Hepatocyte (in vitro differentiated cells): ENCODE results near the gene PPP2R5B. TPM values are rescaled to one million over a fixed set of nuclear protein-coding genes. Genes with fewer than 3 reads are reported as not detected.

Experiments used
- DNase-seq: peaks from one replicate; pipeline ENCODE4 v3.0.0-alpha.2; 2016; ENCODE audit warnings: low spot score
- H2AFZ ChIP-seq: fragments of 200-600 bp; sonication (generic); 2 replicates; pipeline ENCODE4 v1.6.0; 2016; ENCODE audit warnings: antibody characterized with exemption, mild to moderate bottlenecking
- H3K27ac ChIP-seq: fragments of 200-600 bp; sonication (generic); 2 replicates; pipeline ENCODE4 v1.5.1; 2016; ENCODE audit warnings: mild to moderate bottlenecking
- H3K27me3 ChIP-seq: fragments of 200-600 bp; sonication (generic); 2 replicates; pipeline ENCODE4 v1.6.1; 2016
- H3K36me3 ChIP-seq: fragments of 200-600 bp; sonication (generic); replicated peaks from 2 replicates; pipeline ENCODE4 v1.5.1; 2016; ENCODE audit warnings: low read depth; ENCODE audit not compliant: insufficient read depth
- H3K4me1 ChIP-seq: fragments of 200-600 bp; sonication (generic); 2 replicates; pipeline ENCODE4 v1.5.1; 2016; ENCODE audit warnings: mild to moderate bottlenecking, moderate library complexity; ENCODE audit not compliant: insufficient read depth
- H3K4me2 ChIP-seq: fragments of 200-600 bp; sonication (generic); 2 replicates; pipeline ENCODE4 v1.6.0; 2016
- H3K4me3 ChIP-seq: fragments of 200-600 bp; sonication (generic); 2 replicates; pipeline ENCODE4 v1.5.1; 2016; ENCODE audit warnings: mild to moderate bottlenecking
- H3K79me2 ChIP-seq: fragments of 200-600 bp; sonication (generic); 2 replicates; pipeline ENCODE4 v1.6.0; 2017; ENCODE audit warnings: mild to moderate bottlenecking
- H3K9me2 ChIP-seq: fragments of 200-600 bp; sonication (generic); replicated peaks from 2 replicates; pipeline ENCODE4 v1.6.0; 2017; ENCODE audit warnings: mild to moderate bottlenecking; ENCODE audit not compliant: insufficient read depth
- H3K9me3 ChIP-seq: fragments of 200-600 bp; sonication (generic); 2 replicates; pipeline ENCODE4 v1.5.1; 2016; ENCODE audit warnings: low read depth, mild to moderate bottlenecking
- H4K20me1 ChIP-seq: fragments of 200-600 bp; sonication (generic); 2 replicates; pipeline ENCODE4 v1.6.0; 2016; ENCODE audit warnings: mild to moderate bottlenecking; ENCODE audit not compliant: insufficient read depth, poor library complexity, severe bottlenecking
- EZH2 ChIP-seq: fragments of 200-600 bp; sonication (generic); IDR thresholded peaks from 2 replicates; pipeline ENCODE4 v1.6.1; 2016; ENCODE audit warnings: antibody characterized with exemption, mild to moderate bottlenecking, borderline replicate concordance
- EZH2phosphoT487 ChIP-seq: fragments of 200-600 bp; sonication (generic); IDR thresholded peaks from one replicate; pipeline ENCODE4 v1.6.1; 2018; ENCODE audit warnings: antibody characterized with exemption, mild to moderate bottlenecking, low read depth, moderate library complexity; ENCODE audit not compliant: unreplicated experiment, severe bottlenecking
- WGBS: methylation state at CpG from one replicate; pipeline ENCODE4 v1.1.6; 2016; ENCODE audit warnings: low lambda C conversion rate; ENCODE audit errors: missing lambda C conversion rate; 5-methylcytosine and 5-hydroxymethylcytosine counted together
- polyA plus RNA-seq: library from polyadenylated mRNA; unstranded; fragments of >200 nt; fragmentation: Nextera tagmentation; extraction: Ambion mirVana; gene quantifications from 2 replicates; pipeline ENCODE4 v1.2.1, GENCODE V29; 2016
- total RNA-seq: library from RNA; depleted of rRNA; stranded (reverse); fragments of >200 nt; gene quantifications from 2 replicates; pipeline ENCODE4 v1.2.3, GENCODE V29; 2014
- TF ChIP-seq, protein P1 (sequence below): fragments of 200-600 bp; sonication (generic); IDR thresholded peaks from 2 replicates; pipeline ENCODE4 v1.5.1; 2016; ENCODE audit warnings: antibody characterized with exemption, mild to moderate bottlenecking; ENCODE audit not compliant: poor library complexity

The PPP2R5B gene
- total and polyA plus RNA-seq, 2 experiments from 2014 or later: 16.9 to 19.5 TPM

DNA sequence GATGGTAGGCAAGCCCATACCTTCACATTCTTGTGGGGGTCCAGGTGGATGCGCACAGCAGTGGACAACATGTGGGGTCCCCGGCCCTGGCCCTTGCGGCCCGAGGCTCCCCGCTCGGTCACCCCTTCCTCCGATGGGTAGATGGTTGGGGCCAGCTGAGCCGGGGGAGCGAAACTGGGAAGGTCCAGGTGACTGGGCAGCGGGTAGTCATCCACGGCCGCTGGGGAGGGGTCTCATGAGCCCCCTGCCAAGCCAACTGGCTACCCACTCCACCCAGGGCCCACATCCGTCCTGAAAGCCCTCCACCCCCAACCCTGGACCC is 18.2 kb upstream of the PPP2R5B start:
- WGBS: 99% methylated on average over 13 of the region's 13 CpGs
- no peak overlapping the region for H3K4me3 ChIP-seq
- H3K4me2 ChIP-seq: no peak overlapping the region
- no peak overlapping the region for H3K27ac ChIP-seq
- DNase-seq: no peak
- H3K9me2 ChIP-seq: no peaks in the 10 kb centered on the region
- no peaks in the 10 kb centered on the region for H4K20me1 ChIP-seq
- no peaks in the 10 kb centered on the region for H3K36me3 ChIP-seq
- no peaks in the 10 kb centered on the region for H3K79me2 ChIP-seq
- H3K9me3 ChIP-seq: no peaks in the 10 kb centered on the region
- TF ChIP-seq, protein P1, sequence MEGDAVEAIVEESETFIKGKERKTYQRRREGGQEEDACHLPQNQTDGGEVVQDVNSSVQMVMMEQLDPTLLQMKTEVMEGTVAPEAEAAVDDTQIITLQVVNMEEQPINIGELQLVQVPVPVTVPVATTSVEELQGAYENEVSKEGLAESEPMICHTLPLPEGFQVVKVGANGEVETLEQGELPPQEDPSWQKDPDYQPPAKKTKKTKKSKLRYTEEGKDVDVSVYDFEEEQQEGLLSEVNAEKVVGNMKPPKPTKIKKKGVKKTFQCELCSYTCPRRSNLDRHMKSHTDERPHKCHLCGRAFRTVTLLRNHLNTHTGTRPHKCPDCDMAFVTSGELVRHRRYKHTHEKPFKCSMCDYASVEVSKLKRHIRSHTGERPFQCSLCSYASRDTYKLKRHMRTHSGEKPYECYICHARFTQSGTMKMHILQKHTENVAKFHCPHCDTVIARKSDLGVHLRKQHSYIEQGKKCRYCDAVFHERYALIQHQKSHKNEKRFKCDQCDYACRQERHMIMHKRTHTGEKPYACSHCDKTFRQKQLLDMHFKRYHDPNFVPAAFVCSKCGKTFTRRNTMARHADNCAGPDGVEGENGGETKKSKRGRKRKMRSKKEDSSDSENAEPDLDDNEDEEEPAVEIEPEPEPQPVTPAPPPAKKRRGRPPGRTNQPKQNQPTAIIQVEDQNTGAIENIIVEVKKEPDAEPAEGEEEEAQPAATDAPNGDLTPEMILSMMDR: no peak
- no peak overlapping the region for H2AFZ ChIP-seq
- H3K4me1 ChIP-seq: no peaks in the 10 kb centered on the region
- H3K27me3 ChIP-seq: no peaks in the 10 kb centered on the region

DNA sequence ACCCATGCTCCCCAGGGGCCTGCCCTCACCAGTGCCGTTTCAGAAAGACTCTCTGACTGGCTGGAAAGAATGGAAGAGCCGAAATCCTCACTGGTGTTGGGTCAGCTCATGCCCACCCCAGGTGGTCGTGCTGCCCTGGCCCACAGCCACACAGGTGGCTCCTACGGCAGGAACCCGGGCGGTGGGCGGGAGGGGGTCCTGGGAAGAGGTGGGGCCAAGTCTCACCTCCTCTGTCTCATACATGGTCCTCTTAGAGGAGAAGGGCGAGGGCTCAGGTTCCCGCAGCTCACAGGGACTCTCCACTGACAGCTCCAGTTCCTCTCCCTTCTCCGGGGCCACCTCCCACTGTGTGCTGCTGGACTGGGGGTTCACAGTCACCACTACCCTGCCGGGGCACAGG is 15.7 kb upstream of the PPP2R5B start:
- H3K79me2 ChIP-seq: no peaks in the 10 kb centered on the region
- H4K20me1 ChIP-seq: no peaks in the 10 kb centered on the region
- no peak overlapping the region for H3K4me3 ChIP-seq
- no peaks in the 10 kb centered on the region for H3K36me3 ChIP-seq
- H3K4me1 ChIP-seq: no peaks in the 10 kb centered on the region
- no peaks in the 10 kb centered on the region for H3K9me3 ChIP-seq
- H2AFZ ChIP-seq: no peak overlapping the region
- WGBS: 94% methylated on average over 10 of the region's 11 CpGs
- H3K27me3 ChIP-seq: no peaks in the 10 kb centered on the region
- TF ChIP-seq EZH2phosphoT487 (no peak), EZH2 (no peak)
- TF ChIP-seq, protein P1: no peak
- no peak overlapping the region for H3K4me2 ChIP-seq
- no peak for DNase-seq
- no peaks in the 10 kb centered on the region for H3K9me2 ChIP-seq
- no peak overlapping the region for H3K27ac ChIP-seq

DNA sequence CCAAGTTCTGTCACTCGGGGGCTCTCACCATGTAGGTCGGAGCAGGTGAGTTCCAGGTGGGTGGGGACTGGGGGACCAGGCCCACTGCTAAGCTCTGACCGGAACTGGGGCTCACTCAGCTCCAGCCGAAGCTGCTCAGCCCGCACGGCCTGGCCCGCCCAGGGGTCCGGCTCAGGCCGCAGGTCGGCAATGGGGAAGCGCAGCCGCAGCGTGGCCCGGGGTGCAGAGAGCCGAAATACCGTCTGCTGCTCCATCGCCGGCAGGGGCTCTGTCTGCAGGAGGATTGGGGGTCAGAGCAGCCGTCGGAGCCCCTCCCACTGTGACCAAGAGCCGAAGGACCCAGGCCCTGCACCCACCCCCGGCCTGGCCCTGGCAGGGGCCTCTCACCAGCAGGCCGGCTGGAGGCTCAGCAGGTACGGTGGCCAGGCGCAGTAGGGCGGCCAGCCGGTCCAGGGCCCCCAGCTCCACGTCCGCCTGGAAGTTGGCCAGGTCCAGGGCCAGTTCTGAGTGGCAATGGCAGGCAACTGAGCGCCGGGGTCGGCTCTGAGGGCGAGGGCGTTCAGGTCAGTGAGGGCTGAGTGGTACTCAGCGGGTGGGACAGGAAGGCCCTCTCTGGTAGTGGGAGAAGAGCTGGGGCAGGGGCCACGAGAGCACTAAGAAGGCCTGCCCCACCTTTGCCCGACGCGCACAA is 14.7 kb upstream of the PPP2R5B start:
- H3K9me2 ChIP-seq: no peaks in the 10 kb centered on the region
- peaks cover 3% of the 10 kb centered on the region for H3K79me2 ChIP-seq
- TF ChIP-seq EZH2phosphoT487 (no peak), EZH2 (no peak)
- TF ChIP-seq, protein P1: no peak
- DNase-seq: no peak
- no peaks in the 10 kb centered on the region for H3K36me3 ChIP-seq
- no peaks in the 10 kb centered on the region for H4K20me1 ChIP-seq
- no peaks in the 10 kb centered on the region for H3K27me3 ChIP-seq
- H3K27ac ChIP-seq: no peak overlapping the region
- no peak overlapping the region for H2AFZ ChIP-seq
- no peak overlapping the region for H3K4me2 ChIP-seq
- H3K4me1 ChIP-seq: no peaks in the 10 kb centered on the region
- 93% methylated on average over 35 of the region's 39 CpGs for WGBS
- no peaks in the 10 kb centered on the region for H3K9me3 ChIP-seq
- no peak overlapping the region for H3K4me3 ChIP-seq
